ENCODE results near the gene UFD1. TPM values are rescaled to one million over a fixed set of nuclear protein-coding genes. Genes with fewer than 3 reads are reported as not detected.

Gene UFD1
- total RNA-seq, 1 experiment from 2014 or later = 74.4 TPM

GRCh38 chr22:19450363-19451175 lies 28.4 kb downstream of the UFD1 start:
- H4K91ac ChIP-seq (ENCODE audit: insufficient read length, low read depth, low read length) = no peak overlapping the region
- H3K4me3 Mint-ChIP-seq = no peak overlapping the region
- H2AFZ ChIP-seq (ENCODE audit: low read length) = no peak overlapping the region
- H3K4me1 Mint-ChIP-seq = peaks cover 16 to 18% of the 10 kb centered on the region in 2 experiments
- H3K14ac ChIP-seq (ENCODE audit: insufficient read depth, low read length) = no peak overlapping the region
- H3K23ac ChIP-seq (ENCODE audit: insufficient read length, low read depth, low read length) = no peak overlapping the region
- WGBS (ENCODE audit: extremely low coverage, insufficient read length, low lambda C conversion rate) = no CpG with 5 or more reads among the region's 8 CpGs
- H3K4ac ChIP-seq (ENCODE audit: low read depth, low read length) = no peak overlapping the region
- H3K9ac ChIP-seq (ENCODE audit: extremely low read depth, insufficient read length, low read length) = no peak overlapping the region
- no peak overlapping the region for H3K56ac ChIP-seq (ENCODE audit: insufficient read length, low read depth, low read length)
- no peak overlapping the region for H2BK5ac ChIP-seq (ENCODE audit: insufficient read length, low read length)
- H4K5ac ChIP-seq (ENCODE audit: insufficient read length, low read depth, low read length) = no peak overlapping the region
- H2BK120ac ChIP-seq (ENCODE audit: low read depth, low read length, poor library complexity, severe bottlenecking) = no peak overlapping the region
- no peaks in the 10 kb centered on the region for H3K79me1 ChIP-seq (ENCODE audit: insufficient read depth, low read depth, low read length, poor library complexity, severe bottlenecking)
- no peaks in the 10 kb centered on the region for H3K9me3 ChIP-seq (ENCODE audit: control insufficient read depth, low read depth, low read length)
- peaks cover 15% of the 10 kb centered on the region for H3K27me3 Mint-ChIP-seq (ENCODE audit: low read depth)
- H3K27ac ChIP-seq (ENCODE audit: insufficient read length, low read depth, low read length) = no peak overlapping the region
- H3K23me2 ChIP-seq (ENCODE audit: insufficient read length, low read depth, low read length, poor library complexity, severe bottlenecking) = peaks cover 9% of the 10 kb centered on the region
- DNase-seq = no peak
- no peak overlapping the region for H3K4me2 ChIP-seq (ENCODE audit: insufficient read depth, insufficient read length, low read length)
- no peak overlapping the region for H3T11ph ChIP-seq (ENCODE audit: low read length)
- H2BK20ac ChIP-seq (ENCODE audit: low read depth, low read length, poor library complexity, severe bottlenecking) = no peak overlapping the region
- peaks cover 2% of the 10 kb centered on the region for H4K20me1 ChIP-seq (ENCODE audit: control insufficient read depth, insufficient read depth, insufficient read length)
- H3K9me3 Mint-ChIP-seq = no peaks in the 10 kb centered on the region; a peak in 1 of 5 replicates
- TF ChIP-seq, protein P1, sequence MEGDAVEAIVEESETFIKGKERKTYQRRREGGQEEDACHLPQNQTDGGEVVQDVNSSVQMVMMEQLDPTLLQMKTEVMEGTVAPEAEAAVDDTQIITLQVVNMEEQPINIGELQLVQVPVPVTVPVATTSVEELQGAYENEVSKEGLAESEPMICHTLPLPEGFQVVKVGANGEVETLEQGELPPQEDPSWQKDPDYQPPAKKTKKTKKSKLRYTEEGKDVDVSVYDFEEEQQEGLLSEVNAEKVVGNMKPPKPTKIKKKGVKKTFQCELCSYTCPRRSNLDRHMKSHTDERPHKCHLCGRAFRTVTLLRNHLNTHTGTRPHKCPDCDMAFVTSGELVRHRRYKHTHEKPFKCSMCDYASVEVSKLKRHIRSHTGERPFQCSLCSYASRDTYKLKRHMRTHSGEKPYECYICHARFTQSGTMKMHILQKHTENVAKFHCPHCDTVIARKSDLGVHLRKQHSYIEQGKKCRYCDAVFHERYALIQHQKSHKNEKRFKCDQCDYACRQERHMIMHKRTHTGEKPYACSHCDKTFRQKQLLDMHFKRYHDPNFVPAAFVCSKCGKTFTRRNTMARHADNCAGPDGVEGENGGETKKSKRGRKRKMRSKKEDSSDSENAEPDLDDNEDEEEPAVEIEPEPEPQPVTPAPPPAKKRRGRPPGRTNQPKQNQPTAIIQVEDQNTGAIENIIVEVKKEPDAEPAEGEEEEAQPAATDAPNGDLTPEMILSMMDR (conservative IDR thresholded peaks at IDR 0.05) = no peak
- H2BK15ac ChIP-seq (ENCODE audit: low read depth, low read length) = no peak overlapping the region
- H3K18ac ChIP-seq (ENCODE audit: insufficient read length, low read depth, low read length) = no peak overlapping the region
- no peaks in the 10 kb centered on the region for H3K4me1 ChIP-seq (ENCODE audit: insufficient read depth, low read length)
- H3K36me3 Mint-ChIP-seq (ENCODE audit: insufficient read depth in 1 of 3, low read depth in 3 of 3) = peaks cover 21 to 66% (median 49%) of the 10 kb centered on the region in 3 experiments
- H4K8ac ChIP-seq (replicated peaks; ENCODE audit: insufficient read length, low read depth, low read length) = no peak overlapping the region
- no peak overlapping the region for H3K27ac Mint-ChIP-seq
- H3K79me2 ChIP-seq (ENCODE audit: insufficient read depth, low read length) = no peaks in the 10 kb centered on the region; the same call in 1 of the 2 replicates
- no peak overlapping the region for H2BK12ac ChIP-seq (ENCODE audit: insufficient read length, low read depth, low read length)
- no peaks in the 10 kb centered on the region; the same call in 1 of the 2 replicates for H3K27me3 ChIP-seq (ENCODE audit: insufficient read depth, low read length)
- H2AK5ac ChIP-seq (ENCODE audit: insufficient read length, low read length) = no peak overlapping the region

All from H9 (cell line).